Measurements from ENCODE around the gene TIMM10B.
"Not testable (repeated sequence)": the region's sequence is repeated elsewhere in the genome, so short reads cannot be mapped to it uniquely, and the experiment has no call there.

TIMM10B gene

GRCh38 chr11:6516865-6517264 is 35.6 kb downstream of the TIMM10B start:
- no peak overlapping the region for H3K9ac ChIP-seq (ENCODE audit: low read length)
- no peaks in the 10 kb centered on the region for H3K4me1 ChIP-seq (ENCODE audit: control insufficient read depth, insufficient read depth, low read length)
- H3K36me3 ChIP-seq (ENCODE audit: control insufficient read depth, insufficient read depth, low read length): peaks cover 53% of the 10 kb centered on the region
- H3K27ac ChIP-seq (ENCODE audit: low read depth, low read length): no peak overlapping the region
- no peaks in the 10 kb centered on the region for H3K9me3 ChIP-seq (ENCODE audit: control insufficient read depth, insufficient read depth, low read depth, low read length)
- H3K4me3 ChIP-seq (ENCODE audit: low read depth, low read length): no peak overlapping the region
- no peaks in the 10 kb centered on the region for H3K27me3 ChIP-seq (ENCODE audit: control insufficient read depth, insufficient read depth, low read length)

GRCh38 chr11:6520265-6520664 is 39.0 kb downstream of the TIMM10B start:
- Histone ChIP-seq H3K4me1 (ENCODE audit: control insufficient read depth, insufficient read depth, low read length) (no peaks in the 10 kb centered on the region), H3K27me3 (ENCODE audit: control insufficient read depth, insufficient read depth, low read length) (no peaks in the 10 kb centered on the region), H3K9me3 (ENCODE audit: control insufficient read depth, insufficient read depth, low read depth, low read length) (no peaks in the 10 kb centered on the region), H3K27ac (ENCODE audit: low read depth, low read length) (no peak overlapping the region), H3K36me3 (ENCODE audit: control insufficient read depth, insufficient read depth, low read length) (peaks cover 38% of the 10 kb centered on the region), H3K9ac (ENCODE audit: low read length) (no peak overlapping the region), H3K4me3 (ENCODE audit: low read depth, low read length) (no peak overlapping the region)

GRCh38 chr11:6521946-6522345 is 40.6 kb downstream of the TIMM10B start:
- not testable (repeated sequence) for H3K9me3 ChIP-seq (ENCODE audit: control insufficient read depth, insufficient read depth, low read depth, low read length)

GRCh38 chr11:6523253-6523652 is 42.0 kb downstream of the TIMM10B start:
- H3K9me3 ChIP-seq (ENCODE audit: control insufficient read depth, insufficient read depth, low read depth, low read length): no peaks in the 10 kb centered on the region
- no peaks in the 10 kb centered on the region for H3K4me1 ChIP-seq (ENCODE audit: control insufficient read depth, insufficient read depth, low read length)
- H3K4me3 ChIP-seq (ENCODE audit: low read depth, low read length): no peak overlapping the region
- no peak overlapping the region for H3K9ac ChIP-seq (ENCODE audit: low read length)
- H3K27ac ChIP-seq (ENCODE audit: low read depth, low read length): no peak overlapping the region
- H3K36me3 ChIP-seq (ENCODE audit: control insufficient read depth, insufficient read depth, low read length): peaks cover 26% of the 10 kb centered on the region
- no peaks in the 10 kb centered on the region for H3K27me3 ChIP-seq (ENCODE audit: control insufficient read depth, insufficient read depth, low read length)

More at GRCh38 chr11:6521946-6522345, 40.6 kb downstream of the TIMM10B start:
- not testable (repeated sequence) for H3K27ac ChIP-seq (ENCODE audit: low read depth, low read length); H3K27me3 ChIP-seq (ENCODE audit: control insufficient read depth, insufficient read depth, low read length); H3K4me1 ChIP-seq (ENCODE audit: control insufficient read depth, insufficient read depth, low read length); H3K9ac ChIP-seq (ENCODE audit: low read length); H3K4me3 ChIP-seq (ENCODE audit: low read depth, low read length)
- peaks cover 33% of the 10 kb centered on the region for H3K36me3 ChIP-seq (ENCODE audit: control insufficient read depth, insufficient read depth, low read length)

- H3K4me1 ChIP-seq (ENCODE audit: control insufficient read depth, insufficient read depth, low read length): no peaks in the 10 kb centered on the region
- no peaks in the 10 kb centered on the region for H3K9me3 ChIP-seq (ENCODE audit: control insufficient read depth, insufficient read depth, low read depth, low read length)
- H3K27me3 ChIP-seq (ENCODE audit: control insufficient read depth, insufficient read depth, low read length): no peaks in the 10 kb centered on the region
- peaks cover 12% of the 10 kb centered on the region; the same call in 1 of the 2 replicates for H3K36me3 ChIP-seq (ENCODE audit: control insufficient read depth, insufficient read depth, low read length)
- H3K4me3 ChIP-seq (ENCODE audit: low read depth, low read length): no peak overlapping the region
- no peak overlapping the region for H3K27ac ChIP-seq (ENCODE audit: low read depth, low read length)
- H3K9ac ChIP-seq (ENCODE audit: low read length): no peak overlapping the region
Observed at GRCh38 chr11:6526411-6527135, 45.3 kb downstream of the TIMM10B start.

- peaks cover 31% of the 10 kb centered on the region for H3K36me3 ChIP-seq (ENCODE audit: control insufficient read depth, insufficient read depth, low read length)
- H3K27ac ChIP-seq (ENCODE audit: low read depth, low read length): no peak overlapping the region
- H3K9ac ChIP-seq (ENCODE audit: low read length): no peak overlapping the region
Observed at GRCh38 chr11:6529266-6529665, 48.0 kb downstream of the TIMM10B start.

GRCh38 chr11:6530848-6531247 is 49.5 kb downstream of the TIMM10B start:
- Histone ChIP-seq H3K9ac (ENCODE audit: low read length) (no peak overlapping the region), H3K27me3 (ENCODE audit: control insufficient read depth, insufficient read depth, low read length) (no peaks in the 10 kb centered on the region), H3K27ac (ENCODE audit: low read depth, low read length) (no peak overlapping the region), H3K36me3 (ENCODE audit: control insufficient read depth, insufficient read depth, low read length) (peaks cover 30% of the 10 kb centered on the region), H3K4me1 (ENCODE audit: control insufficient read depth, insufficient read depth, low read length) (no peaks in the 10 kb centered on the region), H3K9me3 (ENCODE audit: control insufficient read depth, insufficient read depth, low read depth, low read length) (no peaks in the 10 kb centered on the region), H3K4me3 (ENCODE audit: low read depth, low read length) (no peak overlapping the region)

More at GRCh38 chr11:6529266-6529665, 48.0 kb downstream of the TIMM10B start:
- Histone ChIP-seq H3K4me1 (ENCODE audit: control insufficient read depth, insufficient read depth, low read length) (no peaks in the 10 kb centered on the region), H3K4me3 (ENCODE audit: low read depth, low read length) (no peak overlapping the region), H3K9me3 (ENCODE audit: control insufficient read depth, insufficient read depth, low read depth, low read length) (no peaks in the 10 kb centered on the region), H3K27me3 (ENCODE audit: control insufficient read depth, insufficient read depth, low read length) (no peaks in the 10 kb centered on the region)

GRCh38 chr11:6531267-6531752 is 50.0 kb downstream of the TIMM10B start:
- Histone ChIP-seq H3K9me3 (ENCODE audit: control insufficient read depth, insufficient read depth, low read depth, low read length) (no peaks in the 10 kb centered on the region), H3K36me3 (ENCODE audit: control insufficient read depth, insufficient read depth, low read length) (peaks cover 30% of the 10 kb centered on the region), H3K9ac (ENCODE audit: low read length) (no peak overlapping the region), H3K4me3 (ENCODE audit: low read depth, low read length) (no peak overlapping the region), H3K27me3 (ENCODE audit: control insufficient read depth, insufficient read depth, low read length) (no peaks in the 10 kb centered on the region), H3K27ac (ENCODE audit: low read depth, low read length) (no peak overlapping the region), H3K4me1 (ENCODE audit: control insufficient read depth, insufficient read depth, low read length) (no peaks in the 10 kb centered on the region)
